Small intestine (tissue), 7 donors: ENCODE measurements around the gene FZD7. TPM values are rescaled to one million over a fixed set of nuclear protein-coding genes. Genes with fewer than 3 reads are reported as not detected.

Experiments
- DNase-seq, 2 donors: peaks; one replicate each; pipeline versions ENCODE4 v3.0.0 to v3.0.0-alpha.2; 2013
- FAIRE-seq: peaks from 2 replicates; lab custom pipeline; 2012; peaks lifted over from hg19 to GRCh38; lab: Jason Lieb, UNC
- H3K27ac ChIP-seq, 3 donors: one replicate each; pipeline ENCODE4 v1.5.1; 2013; ENCODE audit warnings: low read length in 2 of 3, mild to moderate bottlenecking in 2 of 3, control low read depth in 1 of 3, inconsistent platforms in 1 of 3, low read depth in 1 of 3, moderate library complexity in 1 of 3
- H3K27me3 ChIP-seq, 3 donors: one replicate each; pipeline ENCODE4 v1.6.1; 2013; ENCODE audit warnings: low read length in 3 of 3, inconsistent platforms in 1 of 3; ENCODE audit not compliant: control insufficient read depth in 3 of 3, insufficient read depth in 3 of 3
- H3K36me3 ChIP-seq, 3 donors: one replicate each; pipeline ENCODE4 v1.6.1; 2013; ENCODE audit warnings: low read length in 3 of 3, inconsistent platforms in 1 of 3, low read depth in 1 of 3, mild to moderate bottlenecking in 1 of 3, moderate library complexity in 1 of 3; ENCODE audit not compliant: control insufficient read depth in 3 of 3, insufficient read depth in 2 of 3
- H3K4me1 ChIP-seq, 3 donors: one replicate each; pipeline ENCODE4 v1.6.1; 2013; ENCODE audit warnings: low read length in 2 of 3, inconsistent platforms in 1 of 3, low read depth in 1 of 3, mild to moderate bottlenecking in 1 of 3, moderate library complexity in 1 of 3; ENCODE audit not compliant: control insufficient read depth in 3 of 3, insufficient read depth in 2 of 3
- H3K4me3 ChIP-seq, 3 donors: one replicate each; pipeline ENCODE4 v1.5.1; 2013; ENCODE audit warnings: low read length in 3 of 3, control low read depth in 1 of 3, inconsistent platforms in 1 of 3, low read depth in 1 of 3, mild to moderate bottlenecking in 1 of 3, moderate library complexity in 1 of 3
- H3K9me3 ChIP-seq, 2 donors: one replicate each; pipeline ENCODE4 v1.6.1; 2013; ENCODE audit warnings: low read depth in 1 of 2, low read length in 1 of 2; ENCODE audit not compliant: control insufficient read depth in 2 of 2, insufficient read depth in 1 of 2
- WGBS, 3 donors: extraction: QIAGEN DNeasy Blood & Tissue Kit; methylation state at CpG; one replicate each; pipeline ENCODE4 v1.1.7; 2013; 5-methylcytosine and 5-hydroxymethylcytosine counted together
- polyA plus RNA-seq, 4 donors: library from polyadenylated mRNA; stranded (reverse) in 3 of 4; unstranded in 1 of 4; fragments of 200-250 nt in 3 of 4; fragments of 120-200 nt in 1 of 4; gene quantifications; one replicate each; pipeline versions ENCODE4 v1.2.1 to v1.2.3, GENCODE V29; 2013
- donor health status: healthy with polysubstance abuse.
- donor health status: control.
- donor health status: control.
- donor health status: Bipolar disorder and iron deficiency.
- donor health status: healthy.

The FZD7 gene
- polyA plus RNA-seq, 4 donors: 1.6 to 27.9 (median 6.3) TPM

- DNase-seq (no peak), FAIRE-seq (no peak)
- Histone ChIP-seq H3K27me3 (no peaks in the 10 kb centered on the region), H3K9me3 (no peaks in the 10 kb centered on the region), H3K27ac (no peak overlapping the region), H3K36me3 (no peaks in the 10 kb centered on the region), H3K4me1 (peaks cover 0 to 9% (median 0%) of the 10 kb centered on the region in 3 donors), H3K4me3 (no peak overlapping the region)
- WGBS, 3 donors: 88 to 92% (median 91%) methylated on average over 5 of the region's 5 CpGs
These were observed 17.0 kb upstream of the FZD7 start for GRCh38 chr2:202016579-202017227.

- Histone ChIP-seq H3K27ac (no peak overlapping the region), H3K27me3 (no peaks in the 10 kb centered on the region), H3K4me3 (no peak overlapping the region), H3K36me3 (no peaks in the 10 kb centered on the region), H3K9me3 (no peaks in the 10 kb centered on the region), H3K4me1 (peaks cover 0 to 9% (median 0%) of the 10 kb centered on the region in 3 donors)
- DNase-seq (no peak), FAIRE-seq (no peak)
These were observed 15.7 kb upstream of the FZD7 start for GRCh38 chr2:202017940-202018339.

GRCh38 chr2:202018950-202019349 is 14.7 kb upstream of the FZD7 start:
- FAIRE-seq: no peak
- H3K27me3 ChIP-seq: no peaks in the 10 kb centered on the region
- H3K4me1 ChIP-seq: peaks cover 0 to 9% (median 0%) of the 10 kb centered on the region in 3 donors
- 32 to 48% (median 37%) methylated on average over 2 of the region's 2 CpGs for WGBS, 3 donors
- H3K4me3 ChIP-seq: no peak overlapping the region
- no peak overlapping the region for H3K27ac ChIP-seq
- H3K9me3 ChIP-seq: no peaks in the 10 kb centered on the region
- H3K36me3 ChIP-seq: no peaks in the 10 kb centered on the region
- DNase-seq: no peak

- Histone ChIP-seq H3K4me3 (no peak overlapping the region), H3K9me3 (no peaks in the 10 kb centered on the region), H3K36me3 (no peaks in the 10 kb centered on the region), H3K4me1 (peaks cover 0 to 3% (median 0%) of the 10 kb centered on the region in 3 donors), H3K27me3 (no peaks in the 10 kb centered on the region), H3K27ac (no peak overlapping the region)
- 63 to 91% (median 83%) methylated on average over 8 of the region's 8 CpGs for WGBS, 3 donors
- no peak for DNase-seq
- FAIRE-seq: no peak
These were observed 13.8 kb upstream of the FZD7 start for GRCh38 chr2:202019689-202020450.

GRCh38 chr2:202022755-202023154 is 10.9 kb upstream of the FZD7 start:
- H3K27ac ChIP-seq: no peak overlapping the region
- FAIRE-seq (no peak), DNase-seq (peak in 1 of 2 donors; percentile 39)
- H3K4me1 ChIP-seq: no peaks in the 10 kb centered on the region
- no peaks in the 10 kb centered on the region for H3K9me3 ChIP-seq
- no peak overlapping the region for H3K4me3 ChIP-seq
- 41 to 74% (median 51%) methylated on average over 8 of the region's 8 CpGs for WGBS, 3 donors
- peaks cover 0 to 3% (median 0%) of the 10 kb centered on the region in 3 donors for H3K27me3 ChIP-seq
- H3K36me3 ChIP-seq: no peaks in the 10 kb centered on the region

GRCh38 chr2:202023198-202023903 is 10.3 kb upstream of the FZD7 start:
- DNase-seq: no peak
- no peaks in the 10 kb centered on the region for H3K4me1 ChIP-seq
- no peaks in the 10 kb centered on the region for H3K36me3 ChIP-seq
- FAIRE-seq: no peak
- 39 to 64% (median 43%) methylated on average over 10 of the region's 10 CpGs for WGBS, 3 donors
- peaks cover 0 to 3% (median 0%) of the 10 kb centered on the region in 3 donors for H3K27me3 ChIP-seq
- H3K9me3 ChIP-seq: no peaks in the 10 kb centered on the region
- H3K4me3 ChIP-seq: no peak overlapping the region
- H3K27ac ChIP-seq: no peak overlapping the region

- Histone ChIP-seq H3K4me3 (no peak overlapping the region), H3K27me3 (peaks cover 0 to 3% (median 0%) of the 10 kb centered on the region in 3 donors), H3K36me3 (no peaks in the 10 kb centered on the region), H3K9me3 (no peaks in the 10 kb centered on the region), H3K4me1 (no peaks in the 10 kb centered on the region), H3K27ac (no peak overlapping the region)
- FAIRE-seq: no peak
- 91 to 95% (median 94%) methylated on average over 8 of the region's 8 CpGs for WGBS, 3 donors
- DNase-seq: no peak
These were observed 9.8 kb upstream of the FZD7 start for GRCh38 chr2:202023904-202024266.

GRCh38 chr2:202024871-202025270 is 8.8 kb upstream of the FZD7 start:
- Histone ChIP-seq H3K4me1 (no peaks in the 10 kb centered on the region), H3K9me3 (no peaks in the 10 kb centered on the region), H3K4me3 (no peak overlapping the region), H3K27ac (no peak overlapping the region), H3K36me3 (no peaks in the 10 kb centered on the region), H3K27me3 (peaks cover 0 to 3% (median 0%) of the 10 kb centered on the region in 3 donors)
- 85 to 92% (median 89%) methylated on average over 9 of the region's 9 CpGs for WGBS, 3 donors
- FAIRE-seq (no peak), DNase-seq (no peak)
